K562 (cell line): ENCODE results near the gene GCNT2. TPM values are rescaled to one million over a fixed set of nuclear protein-coding genes. Genes with fewer than 3 reads are reported as not detected.

Experiments used
- ATAC-seq: fragments of 200-7000 bp; cut with Tn5 transposase; 3 replicates; pipeline ENCODE4 v1.9.1; 2020; ENCODE audit warnings: moderate library complexity
- BruUV-seq: library from RNA; stranded (reverse); fragments of 400-500 nt; replicated peaks from 2 replicates; lab custom pipeline; 2021; lab: Mats Ljungman, UMichigan
- CTCF ChIA-PET: fragments of 300-600 bp; formaldehyde crosslinking; extraction: SDS; loops from one replicate; lab custom pipeline; 2021; ENCODE audit warnings: low intra/inter-chr PET ratio; lab: Yijun Ruan, JAX
- POLR2A ChIA-PET: fragments of 300-600, 350-650 bp; sonication (Branson Sonifier 250); formaldehyde crosslinking; extraction: SDS; loops from one replicate; lab custom pipeline; 2021; ENCODE audit warnings: antibody characterized with exemption, inconsistent platforms; lab: Yijun Ruan, JAX
- DNase-seq, 4 experiments: peaks; one replicate each; pipeline versions ENCODE4 v3.0.0 to v3.0.0-alpha.2; 2011 to 2018; ENCODE audit warnings: low spot score in 3 of 4, mixed read lengths in 3 of 4; ENCODE audit errors: extremely low read depth in 1 of 4
- FAIRE-seq: peaks from 2 replicates; lab custom pipeline; 2011; peaks lifted over from hg19 to GRCh38; lab: Jason Lieb, UNC
- H2AFZ ChIP-seq: 2 replicates; pipeline ENCODE4 v1.6.0; 2011; ENCODE audit warnings: low read depth, low read length, control low read depth, inconsistent platforms
- H3K27ac ChIP-seq: fragments of 200-600 bp; 3 replicates; pipeline ENCODE4 v1.8.0; 2011; ENCODE audit warnings: low read depth, mild to moderate bottlenecking, control low read depth, inconsistent platforms, low read length, moderate library complexity, mixed read lengths; ENCODE audit errors: extremely low read depth
- H3K27me3 ChIP-seq, 2 experiments: fragments of 300-600 bp in 1 of 2; 2 replicates in 1 of 2; 3 replicates in 1 of 2; pipeline versions ENCODE4 v1.6.0 to v1.8.0; 2011; ENCODE audit warnings: inconsistent platforms in 2 of 2, low read length in 2 of 2, mild to moderate bottlenecking in 1 of 2, mixed read lengths in 1 of 2, moderate library complexity in 1 of 2; ENCODE audit not compliant: control insufficient read depth in 2 of 2, insufficient read depth in 2 of 2
- H3K36me3 ChIP-seq: fragments of 300-600 bp; 3 replicates; pipeline ENCODE4 v1.8.0; 2011; ENCODE audit warnings: mild to moderate bottlenecking, low read length, inconsistent platforms; ENCODE audit not compliant: control insufficient read depth, insufficient read depth
- H3K4me1 ChIP-seq, 2 experiments: fragments of 200-600 bp in 1 of 2; replicated peaks in 1 of 2; 2 replicates in 1 of 2; 3 replicates in 1 of 2; pipeline versions ENCODE4 v1.5.1 to v1.8.0; 2011; ENCODE audit warnings: inconsistent platforms in 2 of 2, low read length in 2 of 2, mild to moderate bottlenecking in 1 of 2, mixed read lengths in 1 of 2, moderate library complexity in 1 of 2; ENCODE audit not compliant: control insufficient read depth in 2 of 2, insufficient read depth in 2 of 2
- H3K4me2 ChIP-seq: 2 replicates; pipeline ENCODE4 v1.6.1; 2011; ENCODE audit warnings: low read length, control low read depth, inconsistent platforms, mixed read lengths; ENCODE audit not compliant: insufficient read depth
- H3K4me3 ChIP-seq: fragments of 200-600 bp; sonication (generic), shearing (Covaris generic); 2 replicates; pipeline ENCODE4 v1.5.1; 2016; ENCODE audit warnings: control low read depth, inconsistent platforms
- H3K79me2 ChIP-seq: fragments of 200-600 bp; 3 replicates; pipeline ENCODE4 v1.8.0; 2011; ENCODE audit warnings: low read length, inconsistent platforms; ENCODE audit not compliant: control insufficient read depth, insufficient read depth
- H3K9ac ChIP-seq, 2 experiments: 2 replicates each; pipeline versions ENCODE4 v1.6.0 to v1.6.1; 2011; ENCODE audit warnings: low read depth in 2 of 2, low read length in 2 of 2, control low read depth in 1 of 2, inconsistent platforms in 1 of 2, mild to moderate bottlenecking in 1 of 2, mixed read lengths in 1 of 2; ENCODE audit not compliant: insufficient read depth in 1 of 2
- H3K9me1 ChIP-seq: one replicate; pipeline ENCODE4 v1.6.0; 2011; ENCODE audit warnings: inconsistent platforms, mild to moderate bottlenecking, low read length, moderate library complexity; ENCODE audit not compliant: control insufficient read depth, insufficient read depth
- H3K9me3 ChIP-seq: replicated peaks from 2 replicates; pipeline ENCODE4 v1.5.1; 2011; ENCODE audit warnings: low read depth, low read length, inconsistent platforms; ENCODE audit not compliant: control insufficient read depth, insufficient read depth
- H4K20me1 ChIP-seq: replicated peaks from 2 replicates; pipeline ENCODE4 v1.6.1; 2011; ENCODE audit warnings: low read length, inconsistent platforms, mixed read lengths; ENCODE audit not compliant: control insufficient read depth, insufficient read depth
- DLX4 ChIP-seq: fragments of 250-450 bp; sonication (Bioruptor Pico); IDR thresholded peaks from 2 replicates; pipeline ENCODE4 v1.6.1; 2021; ENCODE audit warnings: mild to moderate bottlenecking
- FOXK2 ChIP-seq, 2 experiments: fragments of 450-650 bp; IDR thresholded peaks in 1 of 2; conservative IDR thresholded peaks in 1 of 2; 2 replicates each; pipeline ENCODE4 v1.6.1; 2016; ENCODE audit warnings: low read depth in 2 of 2, mild to moderate bottlenecking in 1 of 2
- NKRF ChIP-seq: fragments of 450-650 bp; IDR thresholded peaks from 2 replicates; pipeline ENCODE4 v1.6.1; 2016; ENCODE audit warnings: borderline replicate concordance
- POLR2AphosphoS5 ChIP-seq: IDR thresholded peaks from 2 replicates; pipeline ENCODE4 v1.6.1; 2011; ENCODE audit warnings: mild to moderate bottlenecking, low read depth, low read length, moderate library complexity; ENCODE audit not compliant: control insufficient read depth, insufficient read depth
- POU5F1 ChIP-seq: fragments of 150-350 bp; IDR thresholded peaks from 2 replicates; pipeline ENCODE4 v1.6.1; 2014; ENCODE audit warnings: borderline replicate concordance, low read length, low read depth, mild to moderate bottlenecking; ENCODE audit not compliant: partially characterized antibody
- PRDM10 ChIP-seq: fragments of 450-650 bp; IDR thresholded peaks from 2 replicates; pipeline ENCODE4 v1.6.1; 2018; ENCODE audit not compliant: partially characterized antibody
- SMAD4 ChIP-seq: fragments of 250-450 bp; sonication (Bioruptor Pico); conservative IDR thresholded peaks from 2 replicates; pipeline ENCODE4 v1.8.0; 2021; ENCODE audit warnings: inconsistent platforms, mild to moderate bottlenecking, moderate library complexity
- ZFP91 ChIP-seq: sonication (generic); formaldehyde crosslinking; IDR thresholded peaks from 2 replicates; pipeline ENCODE4 v1.8.0; 2022; ENCODE audit warnings: mild to moderate bottlenecking, missing genetic modification reagents
- ZNF444 ChIP-seq: fragments of 250-450 bp; sonication (Bioruptor Pico); IDR thresholded peaks from 2 replicates; pipeline ENCODE4 v1.4.0; 2020; ENCODE audit warnings: mild to moderate bottlenecking, moderate library complexity
- ZNF584 ChIP-seq: fragments of 200-800 bp; sonication (Bioruptor generic); IDR thresholded peaks from 2 replicates; pipeline ENCODE4 v1.6.1; 2016; ENCODE audit warnings: low read depth, mild to moderate bottlenecking, missing genetic modification characterization, missing compliant biosample characterization
- ZNF655 ChIP-seq: fragments of 250-450 bp; sonication (Bioruptor Pico); IDR thresholded peaks from 2 replicates; pipeline ENCODE4 v1.5.0; 2021
- ZNF695 ChIP-seq: fragments of 450-650 bp; formaldehyde crosslinking; IDR thresholded peaks from 2 replicates; pipeline ENCODE4 v1.4.0; 2020; ENCODE audit warnings: mild to moderate bottlenecking, moderate library complexity
- ZNF766 ChIP-seq: fragments of 200-800 bp; sonication (Bioruptor generic); conservative IDR thresholded peaks from 2 replicates; pipeline ENCODE4 v1.6.1; 2016; ENCODE audit warnings: missing genetic modification characterization, missing compliant biosample characterization
- in situ Hi-C: fragments of 300-500 bp; cut with MboI; formaldehyde crosslinking; loops from 4 replicates; pipeline ENCODE4 v1.15.0; 2018; ENCODE audit warnings: inconsistent platforms, mixed read lengths
- intact Hi-C: fragments of 100-400 bp; cut with micrococcal nuclease; formaldehyde crosslinking; loops from 2 replicates; pipeline ENCODE4 v1.14.2; 2022
- polyA plus RNA-seq, 8 experiments: library from polyadenylated mRNA; depleted of rRNA in 4 of 8; stranded (reverse) in 5 of 8; unstranded in 3 of 8; fragments of >200 nt; fragmentation: Nextera tagmentation in 2 of 8; fragmentation: Illumina TruSeq in 1 of 8; extraction: Ambion mirVana in 2 of 8; extraction: Trizol in 1 of 8; gene quantifications; 2 replicates each; pipeline versions ENCODE4 v1.2.1 to v1.2.3, GENCODE V29; 2011 to 2014; ENCODE audit warnings: inconsistent platforms in 1 of 8, missing spikeins in 1 of 8
- total RNA-seq, 7 experiments: library from RNA; depleted of rRNA in 6 of 7; stranded (reverse); fragments of >200 nt in 6 of 7; fragmentation: Illumina TruSeq in 2 of 7; extraction: Trizol in 2 of 7; gene quantifications; 2 replicates each; pipeline versions ENCODE4 v1.2.1 to v1.2.3, GENCODE V29; 2011 to 2021; ENCODE audit warnings: low replicate concordance in 1 of 7

GCNT2 gene
- total and polyA plus RNA-seq, 9 of the 15 experiments (the other 6 are each of a cell fraction or from before 2014, with no cell fraction given): 0.78 to 2.6 (median 1.6) TPM

GRCh38 chr6:10557913-10558312, 36.8 kb downstream of the GCNT2 start:
- no peak overlapping the region for H2AFZ ChIP-seq
- no peak for ATAC-seq
- no peaks in the 10 kb centered on the region for H3K4me1 ChIP-seq
- in situ Hi-C loops (no loop called here), intact Hi-C loops (no loop called here)
- POLR2A ChIA-PET: no interaction called here
- no peaks in the 10 kb centered on the region for H4K20me1 ChIP-seq
- no peaks in the 10 kb centered on the region for H3K9me3 ChIP-seq
- H3K27me3 ChIP-seq: peaks cover 40 to 58% of the 10 kb centered on the region in 2 experiments
- H3K79me2 ChIP-seq: no peaks in the 10 kb centered on the region
- no peak for DNase-seq
- BruUV-seq: no TSS peak
- no peak overlapping the region for H3K4me2 ChIP-seq
- no peaks in the 10 kb centered on the region for H3K36me3 ChIP-seq
- no peak overlapping the region for H3K27ac ChIP-seq
- no peak overlapping the region for H3K9ac ChIP-seq
- H3K9me1 ChIP-seq: no peaks in the 10 kb centered on the region
- no peak for FAIRE-seq
- CTCF ChIA-PET: interaction anchor here (0.6 kb wide), 1 partner anchor 201 kb away, joined by 3 read pairs; no protein-coding TSS in a partner anchor
- no peak overlapping the region for H3K4me3 ChIP-seq
- no peak for TF ChIP-seq ZNF655
- no peak for TF ChIP-seq ZNF766 (CRISPR knock-in tag)
- no peak for TF ChIP-seq FOXK2 (conservative IDR thresholded peaks at IDR 0.05 in 1 of 2, IDR thresholded peaks at IDR 0.05 in 1 of 2; ENCODE audit: low read depth in 2 of 2)
- no peak for TF ChIP-seq DLX4 (CRISPR knock-in tag)
- no peak for TF ChIP-seq ZNF444 (CRISPR knock-in tag)
- no peak for TF ChIP-seq POU5F1
- TF ChIP-seq PRDM10: no peak
- TF ChIP-seq ZFP91 (CRISPR knock-in tag): no peak
- no peak for TF ChIP-seq SMAD4 (CRISPR knock-in tag)
- TF ChIP-seq ZNF584: no peak
- TF ChIP-seq NKRF: no peak
- TF ChIP-seq POLR2AphosphoS5: no peak
- no peak for TF ChIP-seq ZNF695
